ENCODE results near the gene FOXO6. TPM values are rescaled to one million over a fixed set of nuclear protein-coding genes. Genes with fewer than 3 reads are reported as not detected.

Gene FOXO6
- total and polyA plus RNA-seq, 10 of the 15 experiments (the other 5 are each of a cell fraction or from before 2014, with no cell fraction given) = 0.37 TPM; not detected in 9

- H3K9ac ChIP-seq (ENCODE audit: control insufficient read depth, insufficient read depth, low read length) = no peak overlapping the region
- in situ Hi-C loops (cut with MboI) (no loop called here), intact Hi-C loops (cut with micrococcal nuclease; ENCODE audit: unreplicated experiment) (no loop called here)
- H3K79me2 ChIP-seq (ENCODE audit: control insufficient read depth, insufficient read depth, low read length) = no peaks in the 10 kb centered on the region
- POLR2A ChIA-PET = no interaction called here
- H2AFZ ChIP-seq (ENCODE audit: control insufficient read depth, low read depth, low read length) = no peak overlapping the region
- ATAC-seq (no peak), DNase-seq (ENCODE audit: low read depth, low spot score) (no peak), FAIRE-seq (no peak)
- SMC1A ChIA-PET (ENCODE audit: uncharacterized antibody, unreplicated experiment) = interaction anchor here (1.2 to 1.4 kb wide), 2 partner anchors 97 to 154 kb away, joined by 5 to 6 read pairs; no protein-coding TSS in a partner anchor
- no peak overlapping the region for H3K4me2 ChIP-seq (ENCODE audit: control insufficient read depth, insufficient read depth)
- TF ChIP-seq HDAC6 (IDR thresholded peaks at IDR 0.05; ENCODE audit: unreplicated experiment) = no peak
- no peak for TF ChIP-seq ESRRA (IDR thresholded peaks at IDR 0.05; ENCODE audit: low read length)
- TF ChIP-seq CEBPB (IDR thresholded peaks at IDR 0.05; ENCODE audit: borderline replicate concordance in 1 of 2, low read depth in 2 of 2, low read length in 2 of 2) = no peak
- no peak for TF ChIP-seq IRF5 (IDR thresholded peaks at IDR 0.05; ENCODE audit: borderline replicate concordance)
- RAD21 ChIA-PET (ENCODE audit: unreplicated experiment) = interaction anchor here (0.6 to 0.7 kb wide), 2 partner anchors 98 to 138 kb away, joined by 3 read pairs; no protein-coding TSS in a partner anchor
- 19% methylated on average over 3 of the region's 3 CpGs for WGBS (ENCODE audit: insufficient coverage, insufficient replicate concordance, low lambda C conversion rate, missing lambda C conversion rate)
- BruUV-seq (replicated peaks) = no TSS peak
- no peak overlapping the region for H3K4me3 ChIP-seq
- no peaks in the 10 kb centered on the region for H3K27me3 ChIP-seq (replicated peaks in 1 of 2; ENCODE audit: control insufficient read depth in 2 of 2, insufficient read depth in 2 of 2, low read length in 1 of 2)
- H3K27ac ChIP-seq (ENCODE audit: control insufficient read depth, insufficient read depth) = no peak overlapping the region
- no peaks in the 10 kb centered on the region for H3K4me1 ChIP-seq (ENCODE audit: control insufficient read depth, insufficient read depth, low read length)
- no peaks in the 10 kb centered on the region for H3K36me3 ChIP-seq (ENCODE audit: control insufficient read depth in 2 of 2, insufficient read depth in 2 of 2, low read length in 1 of 2)
- H3K9me3 ChIP-seq (replicated peaks; ENCODE audit: control insufficient read depth, insufficient read depth, low read length) = no peaks in the 10 kb centered on the region
- CTCF ChIA-PET = interaction anchor here (0.8 to 11.1 kb wide), 6 partner anchors 12 to 139 kb away, joined by 3 to 261 read pairs (median 4); partner anchors contain the start of gene FOXO6
- no peaks in the 10 kb centered on the region for H4K20me1 ChIP-seq (ENCODE audit: control insufficient read depth, insufficient read depth)
These were observed 59.6 kb downstream of the FOXO6 start for GRCh38 chr1:41420860-41421259.

- POLR2A ChIA-PET = no interaction called here
- FAIRE-seq (no peak), ATAC-seq (no peak), DNase-seq (ENCODE audit: low read depth, low spot score) (no peak)
- in situ Hi-C loops (cut with MboI) = no loop called here
- intact Hi-C loops (cut with micrococcal nuclease; ENCODE audit: unreplicated experiment) = no loop called here
- Histone ChIP-seq H3K4me3 (no peak overlapping the region), H3K9me3 (replicated peaks; ENCODE audit: control insufficient read depth, insufficient read depth, low read length) (no peaks in the 10 kb centered on the region), H3K9ac (ENCODE audit: control insufficient read depth, insufficient read depth, low read length) (no peak overlapping the region), H2AFZ (ENCODE audit: control insufficient read depth, low read depth, low read length) (no peak overlapping the region), H3K4me2 (ENCODE audit: control insufficient read depth, insufficient read depth) (no peak overlapping the region), H3K27me3 (replicated peaks in 1 of 2; ENCODE audit: control insufficient read depth in 2 of 2, insufficient read depth in 2 of 2, low read length in 1 of 2) (no peaks in the 10 kb centered on the region), H3K36me3 (ENCODE audit: control insufficient read depth in 2 of 2, insufficient read depth in 2 of 2, low read length in 1 of 2) (no peaks in the 10 kb centered on the region), H3K27ac (ENCODE audit: control insufficient read depth, insufficient read depth) (no peak overlapping the region), H3K4me1 (ENCODE audit: control insufficient read depth, insufficient read depth, low read length) (no peaks in the 10 kb centered on the region), H3K79me2 (ENCODE audit: control insufficient read depth, insufficient read depth, low read length) (no peaks in the 10 kb centered on the region), H4K20me1 (ENCODE audit: control insufficient read depth, insufficient read depth) (no peaks in the 10 kb centered on the region)
- BruUV-seq (replicated peaks) = no TSS peak
- TF ChIP-seq ZNF274 (IDR thresholded peaks at IDR 0.05; ENCODE audit: insufficient read depth, insufficient read length) (no peak), ETV6 (conservative IDR thresholded peaks at IDR 0.05 in 1 of 2, IDR thresholded peaks at IDR 0.05 in 1 of 2; ENCODE audit: borderline replicate concordance in 1 of 2, low read depth in 1 of 2) (no peak), SMC3 (IDR thresholded peaks at IDR 0.05; ENCODE audit: borderline replicate concordance, low read length) (no peak), IRF3 (IDR thresholded peaks at IDR 0.05) (no peak), RBBP5 (conservative IDR thresholded peaks at IDR 0.05) (no peak)
- CTCF ChIA-PET = interaction anchor here (1.8 to 11.1 kb wide), 3 partner anchors 104 to 140 kb away, joined by 7 to 261 read pairs (median 80); no protein-coding TSS in a partner anchor
- SMC1A ChIA-PET (ENCODE audit: uncharacterized antibody, unreplicated experiment) = interaction anchor here (1.3 kb wide), 1 partner anchor 100 kb away, joined by 5 read pairs; no protein-coding TSS in a partner anchor
- RAD21 ChIA-PET (ENCODE audit: unreplicated experiment) = no interaction called here
- 8% methylated on average over 2 of the region's 6 CpGs for whole genome bisulfite sequencing (ENCODE audit: insufficient coverage, insufficient replicate concordance, low lambda C conversion rate, missing lambda C conversion rate)
These were observed 61.1 kb downstream of the FOXO6 start for GRCh38 chr1:41422306-41422705.
